ENCODE data around the gene MYO1H.

DNA sequence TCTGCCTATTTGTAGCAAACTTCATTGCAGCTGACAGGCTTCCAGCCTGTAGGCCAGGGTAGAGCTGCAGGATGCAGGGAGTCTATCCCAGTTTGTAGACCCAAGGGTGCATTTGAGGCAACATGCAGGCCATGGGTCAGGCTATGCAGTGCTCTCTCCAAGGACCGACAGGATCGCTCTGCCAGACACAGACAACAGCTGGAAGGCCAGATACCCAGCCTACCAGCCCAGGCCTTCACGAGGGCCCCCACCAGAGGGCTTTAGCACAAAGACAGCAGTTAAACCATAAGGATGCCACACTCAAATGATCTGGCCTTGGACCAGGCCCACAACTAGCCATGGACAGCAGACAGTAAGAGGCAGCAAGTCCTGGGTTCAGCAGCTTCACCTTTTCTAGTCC is 119.1 kb downstream of the MYO1H start:
- TF ChIP-seq CEBPB (IDR thresholded peaks at IDR 0.05; ENCODE audit: low read depth, low read length) (no peak), POLR2A (IDR thresholded peaks at IDR 0.05; ENCODE audit: control extremely low read depth in 1 of 2, low read depth in 2 of 2, low read length in 2 of 2) (no peak)
- TF ChIP-seq, protein P1, sequence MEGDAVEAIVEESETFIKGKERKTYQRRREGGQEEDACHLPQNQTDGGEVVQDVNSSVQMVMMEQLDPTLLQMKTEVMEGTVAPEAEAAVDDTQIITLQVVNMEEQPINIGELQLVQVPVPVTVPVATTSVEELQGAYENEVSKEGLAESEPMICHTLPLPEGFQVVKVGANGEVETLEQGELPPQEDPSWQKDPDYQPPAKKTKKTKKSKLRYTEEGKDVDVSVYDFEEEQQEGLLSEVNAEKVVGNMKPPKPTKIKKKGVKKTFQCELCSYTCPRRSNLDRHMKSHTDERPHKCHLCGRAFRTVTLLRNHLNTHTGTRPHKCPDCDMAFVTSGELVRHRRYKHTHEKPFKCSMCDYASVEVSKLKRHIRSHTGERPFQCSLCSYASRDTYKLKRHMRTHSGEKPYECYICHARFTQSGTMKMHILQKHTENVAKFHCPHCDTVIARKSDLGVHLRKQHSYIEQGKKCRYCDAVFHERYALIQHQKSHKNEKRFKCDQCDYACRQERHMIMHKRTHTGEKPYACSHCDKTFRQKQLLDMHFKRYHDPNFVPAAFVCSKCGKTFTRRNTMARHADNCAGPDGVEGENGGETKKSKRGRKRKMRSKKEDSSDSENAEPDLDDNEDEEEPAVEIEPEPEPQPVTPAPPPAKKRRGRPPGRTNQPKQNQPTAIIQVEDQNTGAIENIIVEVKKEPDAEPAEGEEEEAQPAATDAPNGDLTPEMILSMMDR (IDR thresholded peaks at IDR 0.05; ENCODE audit: control extremely low read depth in 1 of 3, insufficient read depth in 1 of 3, low read depth in 1 of 3, low read length in 3 of 3) = no peak
